HUES64 (cell line): ENCODE data around the gene SON.
"Not testable (repeated sequence)": the region's sequence is repeated elsewhere in the genome, so short reads cannot be mapped to it uniquely, and the experiment has no call there.

Experiments
- H3K27ac ChIP-seq: 2 replicates; pipeline ENCODE4 v1.7.0; 2013; ENCODE audit warnings: low read depth, low read length, inconsistent platforms
- H3K27me3 ChIP-seq: 2 replicates; pipeline ENCODE4 v1.6.1; 2013; ENCODE audit warnings: mild to moderate bottlenecking, low read length; ENCODE audit not compliant: insufficient read depth
- H3K36me3 ChIP-seq: 2 replicates; pipeline ENCODE4 v1.6.1; 2013; ENCODE audit warnings: mild to moderate bottlenecking, low read length; ENCODE audit not compliant: insufficient read depth
- H3K4me1 ChIP-seq: 2 replicates; pipeline ENCODE4 v1.6.1; 2013; ENCODE audit warnings: mild to moderate bottlenecking, low read length, moderate library complexity; ENCODE audit not compliant: insufficient read depth
- H3K4me3 ChIP-seq: 2 replicates; pipeline ENCODE4 v1.5.1; 2013; ENCODE audit warnings: mild to moderate bottlenecking, low read length, moderate library complexity
- H3K9ac ChIP-seq: 2 replicates; pipeline ENCODE4 v1.6.1; 2013; ENCODE audit warnings: mild to moderate bottlenecking, low read depth, low read length
- H3K9me3 ChIP-seq: 2 replicates; pipeline ENCODE4 v1.6.1; 2013; ENCODE audit warnings: low read depth, low read length; ENCODE audit not compliant: insufficient read depth
- WGBS: fragments of 150-250, 120-280 bp; methylation state at CpG from one replicate; pipeline ENCODE4 v1.1.7; 2013; ENCODE audit warnings: missing lambda C conversion rate; 5-methylcytosine and 5-hydroxymethylcytosine counted together

Gene SON

DNA sequence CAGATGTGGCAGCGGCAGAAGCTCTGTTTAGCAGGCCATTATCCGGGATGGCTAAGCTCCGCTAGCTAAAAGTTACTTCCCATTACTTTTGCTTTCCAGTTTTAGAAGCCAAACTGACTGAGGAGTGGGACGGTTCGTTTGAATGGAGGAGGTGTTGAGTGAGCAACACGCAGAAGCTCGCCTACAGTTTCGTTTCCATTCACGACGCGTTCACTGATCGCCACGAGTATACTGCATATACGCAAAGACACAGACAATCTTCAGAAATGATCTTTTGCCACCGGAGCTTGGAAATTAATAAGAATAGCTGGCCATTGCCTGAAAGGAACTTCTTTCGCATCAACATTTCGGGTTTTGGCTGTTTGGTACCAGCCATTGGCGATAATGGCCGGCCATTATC is 14.6 kb downstream of the SON start:
- H3K4me3 ChIP-seq, result no peak overlapping the region
- H3K36me3 ChIP-seq, result peaks cover 97% of the 10 kb centered on the region
- no peaks in the 10 kb centered on the region for H3K4me1 ChIP-seq
- no peaks in the 10 kb centered on the region for H3K9me3 ChIP-seq
- H3K9ac ChIP-seq, result no peak overlapping the region
- H3K27ac ChIP-seq, result no peak overlapping the region
- WGBS, result 96% methylated on average over 19 of the region's 19 CpGs
- H3K27me3 ChIP-seq, result no peaks in the 10 kb centered on the region

DNA sequence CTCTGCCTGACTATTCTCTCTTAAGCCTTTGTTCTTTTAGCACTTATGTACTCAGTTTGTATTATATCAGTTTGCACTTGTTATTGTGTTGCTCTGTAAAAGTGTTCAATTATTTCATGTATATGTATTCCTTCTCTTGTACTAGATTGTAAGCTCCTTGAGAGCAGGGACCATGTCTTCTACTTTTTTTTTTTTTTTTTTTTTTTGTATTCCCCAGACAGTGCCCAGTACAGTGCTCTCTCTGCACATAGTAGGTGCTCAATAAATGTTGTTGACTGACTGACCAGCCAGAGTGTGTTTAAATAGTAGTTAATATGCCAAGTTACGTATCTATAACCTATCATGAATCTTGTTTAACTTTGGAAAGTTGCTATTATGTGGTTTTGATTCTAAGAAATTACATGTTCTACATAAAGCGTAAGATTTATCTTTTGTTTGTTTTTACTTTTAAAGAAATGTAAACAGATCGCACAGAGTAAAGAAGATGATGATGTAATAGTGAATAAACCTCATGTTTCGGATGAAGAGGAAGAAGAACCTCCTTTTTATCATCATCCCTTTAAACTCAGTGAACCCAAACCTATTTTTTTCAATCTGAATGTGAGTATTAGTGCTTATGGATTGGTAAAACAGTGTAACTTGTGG is 16.1 kb downstream of the SON start:
- peaks cover 97% of the 10 kb centered on the region for H3K36me3 ChIP-seq
- WGBS, result 100% methylated on average over 3 of the region's 4 CpGs
- no peak overlapping the region for H3K27ac ChIP-seq
- H3K27me3 ChIP-seq, result no peaks in the 10 kb centered on the region
- no peak overlapping the region for H3K4me3 ChIP-seq
- H3K9me3 ChIP-seq, result no peaks in the 10 kb centered on the region
- no peaks in the 10 kb centered on the region for H3K4me1 ChIP-seq
- H3K9ac ChIP-seq, result no peak overlapping the region

DNA sequence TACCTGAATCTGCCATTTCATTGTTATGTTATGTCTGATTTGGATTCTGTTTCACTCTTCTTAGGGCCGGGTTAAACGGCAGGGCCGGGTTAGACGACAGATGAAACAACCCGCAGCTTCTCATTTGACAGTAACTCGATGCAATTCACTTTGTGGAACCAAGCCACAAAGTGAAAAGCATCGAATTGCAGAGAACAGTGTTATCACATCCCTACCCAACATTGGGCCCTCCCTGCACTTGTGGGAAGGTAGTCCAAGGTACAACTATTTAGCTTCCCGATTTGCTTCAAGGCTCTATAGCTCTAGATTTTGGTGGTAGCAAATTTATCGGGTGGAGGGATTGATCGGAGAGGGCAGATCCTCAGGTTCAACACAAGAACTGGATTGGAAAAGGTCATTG is 17.0 kb downstream of the SON start:
- Histone ChIP-seq H3K27ac (no peak overlapping the region), H3K4me1 (no peaks in the 10 kb centered on the region), H3K36me3 (peaks cover 94% of the 10 kb centered on the region), H3K27me3 (no peaks in the 10 kb centered on the region), H3K4me3 (no peak overlapping the region), H3K9ac (no peak overlapping the region), H3K9me3 (no peaks in the 10 kb centered on the region)
- 96% methylated on average over 10 of the region's 10 CpGs for WGBS

DNA sequence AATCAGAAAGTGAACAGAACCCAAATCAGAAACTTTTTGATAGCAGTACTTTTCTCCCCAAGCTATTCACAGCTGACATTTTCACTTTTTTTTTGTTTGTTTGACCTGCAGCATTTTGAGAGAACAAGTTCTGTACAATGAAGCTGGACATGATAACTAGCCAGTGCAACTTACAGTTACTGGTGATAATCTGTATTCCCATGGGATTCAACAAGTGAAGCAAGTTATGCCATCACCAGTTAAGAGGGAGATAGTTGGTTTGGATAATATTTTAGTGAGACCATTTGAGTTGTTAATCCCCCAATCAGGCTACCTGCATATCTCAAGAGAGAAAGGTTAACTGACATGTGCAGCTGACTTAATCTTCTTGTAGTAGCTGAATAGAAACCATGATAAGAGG is 18.1 kb downstream of the SON start:
- Histone ChIP-seq H3K36me3 (peaks cover 95% of the 10 kb centered on the region), H3K27ac (no peak overlapping the region), H3K9me3 (no peaks in the 10 kb centered on the region), H3K9ac (no peak overlapping the region), H3K27me3 (no peaks in the 10 kb centered on the region), H3K4me3 (no peak overlapping the region), H3K4me1 (no peaks in the 10 kb centered on the region)

DNA sequence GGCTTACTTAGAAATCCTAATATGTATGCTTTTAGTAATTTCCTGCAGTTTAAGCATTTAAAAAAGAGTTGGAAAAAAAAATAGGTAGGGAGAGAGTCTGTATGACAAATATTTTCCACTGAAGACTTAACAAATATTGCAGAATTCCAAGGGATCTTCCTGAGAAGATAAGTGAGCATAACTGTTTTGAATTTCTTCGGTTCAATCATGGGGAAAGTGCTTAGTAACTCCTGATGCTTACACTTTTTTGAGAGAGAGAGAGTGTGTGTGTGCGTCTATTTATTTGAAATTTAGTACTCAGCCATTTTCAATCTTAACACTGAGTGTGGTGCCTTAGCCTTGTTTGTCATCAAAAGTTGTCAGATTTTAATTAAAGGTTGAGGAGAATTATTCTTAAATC is 18.5 kb downstream of the SON start:
- WGBS, result 99% methylated on average over 2 of the region's 2 CpGs
- Histone ChIP-seq H3K4me3 (no peak overlapping the region), H3K9me3 (no peaks in the 10 kb centered on the region), H3K27me3 (no peaks in the 10 kb centered on the region), H3K9ac (no peak overlapping the region), H3K27ac (no peak overlapping the region), H3K4me1 (no peaks in the 10 kb centered on the region), H3K36me3 (peaks cover 96% of the 10 kb centered on the region)

DNA sequence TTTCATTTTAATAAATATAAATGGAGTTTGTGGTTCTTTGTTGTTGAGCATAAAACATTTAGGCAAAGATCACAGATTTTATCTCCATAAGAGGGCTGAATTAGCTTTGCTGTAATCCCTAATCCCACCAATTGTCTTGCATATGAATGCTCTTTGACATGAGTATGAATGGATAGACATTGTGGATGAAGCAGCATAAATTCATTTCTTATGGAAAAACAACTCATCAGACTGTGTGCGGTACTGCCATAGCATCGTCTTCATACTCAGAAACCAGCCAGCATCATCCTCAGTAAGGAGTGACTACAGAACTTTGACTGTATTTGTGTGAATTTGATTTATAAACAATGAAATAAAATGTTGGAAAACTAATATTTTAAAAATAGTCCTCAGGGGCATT is 19.6 kb downstream of the SON start:
- 100% methylated on average over 2 of the region's 2 CpGs for WGBS

DNA sequence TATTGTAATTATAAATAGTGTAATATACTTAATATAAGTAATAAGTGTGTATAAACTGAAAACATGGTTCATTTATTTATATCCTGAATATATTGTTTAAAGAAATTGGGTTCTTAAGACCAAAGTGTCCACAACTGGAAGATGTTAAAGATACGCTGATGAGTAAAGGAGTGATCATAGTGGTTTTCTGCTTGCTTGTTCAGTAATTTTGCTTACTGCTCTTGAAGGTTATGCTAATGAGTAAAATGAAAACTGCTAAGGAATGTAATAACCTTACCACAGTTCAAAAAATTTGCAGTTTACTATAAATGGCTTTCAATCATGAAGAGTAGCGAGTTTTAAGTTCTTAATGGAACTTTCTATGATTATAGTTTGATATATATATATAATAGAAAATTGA is 23.7 kb downstream of the SON start:
- no peak overlapping the region for H3K4me3 ChIP-seq
- H3K27me3 ChIP-seq, result no peaks in the 10 kb centered on the region
- no peak overlapping the region for H3K27ac ChIP-seq
- H3K4me1 ChIP-seq, result no peaks in the 10 kb centered on the region
- H3K9me3 ChIP-seq, result no peaks in the 10 kb centered on the region
- H3K36me3 ChIP-seq, result peaks cover 96% of the 10 kb centered on the region
- WGBS, result 91% methylated on average over 1 of the region's 2 CpGs
- H3K9ac ChIP-seq, result no peak overlapping the region

More for the DNA sequence above, 19.6 kb downstream of the SON start:
- Histone ChIP-seq H3K27me3 (no peaks in the 10 kb centered on the region), H3K9ac (no peak overlapping the region), H3K9me3 (no peaks in the 10 kb centered on the region), H3K4me3 (no peak overlapping the region), H3K36me3 (peaks cover 97% of the 10 kb centered on the region), H3K27ac (no peak overlapping the region), H3K4me1 (no peaks in the 10 kb centered on the region)

DNA sequence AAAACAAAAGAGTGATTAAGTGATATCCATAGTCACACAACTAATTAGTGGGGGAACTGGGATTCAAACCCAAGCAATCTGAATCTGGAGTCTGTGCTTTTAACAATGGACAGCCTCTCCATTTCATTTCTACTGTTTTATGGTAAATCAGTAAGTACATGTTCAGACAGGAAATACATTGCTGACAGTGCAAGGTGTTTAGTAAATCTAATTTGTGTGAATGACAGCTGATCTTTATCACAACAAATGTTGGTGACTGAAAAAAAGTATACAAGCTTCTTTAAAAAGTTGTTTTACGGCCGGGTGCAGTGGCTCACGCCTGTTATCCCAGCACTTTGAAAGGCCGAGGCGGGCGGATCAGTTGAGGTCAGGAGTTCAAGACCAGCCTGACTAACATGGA is 25.1 kb downstream of the SON start:
- no peak overlapping the region for H3K9ac ChIP-seq
- H3K4me1 ChIP-seq, result no peaks in the 10 kb centered on the region
- H3K27me3 ChIP-seq, result no peaks in the 10 kb centered on the region
- H3K27ac ChIP-seq, result no peak overlapping the region
- no peaks in the 10 kb centered on the region for H3K9me3 ChIP-seq
- 97% methylated on average over 6 of the region's 6 CpGs for WGBS
- peaks cover 96% of the 10 kb centered on the region for H3K36me3 ChIP-seq
- no peak overlapping the region for H3K4me3 ChIP-seq

DNA sequence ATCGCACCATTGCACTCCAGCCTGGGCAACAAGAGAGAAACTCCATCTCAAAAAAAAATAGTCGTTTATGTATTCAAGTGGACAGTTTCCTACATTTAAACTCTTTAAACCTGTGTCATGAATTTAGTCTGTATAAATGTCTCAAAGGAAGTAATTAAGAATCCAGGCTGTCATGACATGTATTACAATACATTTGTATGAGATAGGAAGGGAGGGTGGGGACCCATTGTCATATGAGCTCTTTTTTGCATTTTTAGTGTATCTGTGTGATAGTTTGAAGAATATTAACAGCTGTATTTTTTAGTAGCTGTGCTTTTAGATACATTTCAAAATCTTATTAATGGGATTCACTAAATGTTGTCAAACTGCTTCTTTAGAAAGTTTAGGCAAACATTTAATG is 25.6 kb downstream of the SON start:
- Histone ChIP-seq H3K9ac (no peak overlapping the region), H3K27ac (no peak overlapping the region), H3K27me3 (no peaks in the 10 kb centered on the region), H3K36me3 (peaks cover 96% of the 10 kb centered on the region), H3K4me1 (no peaks in the 10 kb centered on the region), H3K4me3 (no peak overlapping the region), H3K9me3 (no peaks in the 10 kb centered on the region)
- whole genome bisulfite sequencing, result 90% methylated on average over 2 of the region's 2 CpGs

DNA sequence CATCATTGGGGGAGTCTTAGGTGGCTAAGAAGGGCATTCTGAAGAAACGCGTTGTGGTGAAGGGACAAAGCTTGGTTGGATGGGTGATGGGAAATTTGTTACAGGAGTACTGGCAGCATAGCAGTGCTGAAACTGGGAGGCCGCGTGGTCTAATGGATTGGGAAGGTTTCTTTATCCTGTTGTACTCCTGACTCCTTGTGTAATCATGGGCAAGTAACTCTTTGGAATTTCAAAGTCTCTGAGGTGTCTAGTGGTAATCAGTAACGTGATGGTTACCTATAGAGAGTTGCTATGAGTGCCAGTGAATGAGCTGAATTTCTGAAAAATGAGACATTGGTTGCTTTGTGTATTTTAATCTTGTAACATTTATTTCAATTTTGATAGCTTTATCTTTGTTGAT is 27.2 kb downstream of the SON start:
- Histone ChIP-seq H3K9me3 (no peaks in the 10 kb centered on the region), H3K27me3 (no peaks in the 10 kb centered on the region), H3K27ac (no peak overlapping the region), H3K36me3 (peaks cover 99% of the 10 kb centered on the region), H3K9ac (no peak overlapping the region), H3K4me1 (no peaks in the 10 kb centered on the region), H3K4me3 (no peak overlapping the region)
- 97% methylated on average over 5 of the region's 5 CpGs for WGBS

DNA sequence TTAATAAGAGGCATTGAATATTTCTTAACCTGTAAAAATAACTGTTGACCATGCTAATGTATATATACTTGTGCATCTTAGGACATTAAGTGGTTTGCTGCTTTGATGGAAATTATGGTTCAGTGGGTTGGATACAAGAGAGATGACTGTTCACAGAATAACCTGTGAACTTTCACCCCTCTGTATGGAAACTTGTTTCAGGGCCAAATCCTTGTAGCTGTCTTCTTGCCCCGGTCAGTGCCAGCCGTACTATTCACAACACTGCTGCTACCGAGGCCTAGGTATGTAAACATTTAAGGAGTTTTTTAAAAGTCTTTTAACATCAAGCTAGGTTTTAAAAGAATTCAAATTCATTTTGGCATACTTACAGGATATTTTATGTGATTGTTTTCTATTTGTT is 29.5 kb downstream of the SON start:
- Histone ChIP-seq H3K36me3 (peaks cover 99% of the 10 kb centered on the region), H3K4me3 (no peak overlapping the region)
- WGBS, result 100% methylated on average over 3 of the region's 3 CpGs

DNA sequence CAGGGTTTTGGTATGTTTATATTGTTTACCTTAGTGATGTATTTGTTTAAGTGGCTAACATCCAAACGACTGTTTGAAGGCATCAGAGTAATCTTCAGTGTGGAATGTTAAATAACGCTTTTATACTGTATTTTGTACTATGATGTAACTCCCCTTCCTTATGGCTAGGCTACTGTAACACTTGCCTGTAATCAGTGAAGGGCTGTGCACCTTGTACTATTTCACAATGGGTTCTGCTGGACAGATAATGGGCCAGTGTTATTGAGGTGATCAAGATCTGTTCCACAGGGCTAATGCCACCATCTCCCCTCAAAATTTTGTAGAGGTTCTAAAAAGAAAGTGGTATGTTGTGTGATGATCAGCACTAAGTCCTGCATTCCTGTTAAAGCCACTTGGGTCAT is 33.9 kb downstream of the SON start:
- not testable (repeated sequence) for H3K9me3 ChIP-seq, H3K4me1 ChIP-seq, H3K9ac ChIP-seq, H3K4me3 ChIP-seq, H3K27ac ChIP-seq, H3K27me3 ChIP-seq
- H3K36me3 ChIP-seq, result peaks cover 95% of the 10 kb centered on the region
- WGBS, result 100% methylated on average over 1 of the region's 2 CpGs

More for the DNA sequence above, 29.5 kb downstream of the SON start:
- Histone ChIP-seq H3K27me3 (no peaks in the 10 kb centered on the region), H3K9me3 (no peaks in the 10 kb centered on the region), H3K27ac (no peak overlapping the region), H3K4me1 (no peaks in the 10 kb centered on the region), H3K9ac (no peak overlapping the region)
